ENCODE measurements around the gene ELMOD3.
"Not testable (repeated sequence)": the region's sequence is repeated elsewhere in the genome, so short reads cannot be mapped to it uniquely, and the experiment has no call there.

The ELMOD3 gene

GRCh38 chr2:85330839-85331636, 23.5 kb upstream of the ELMOD3 start:
- peaks cover 15% of the 10 kb centered on the region for H4K20me1 ChIP-seq (ENCODE audit: insufficient read depth, low read length, poor library complexity, severe bottlenecking)
- no peak overlapping the region for H3K4me2 ChIP-seq (ENCODE audit: low read depth, low read length, poor library complexity, severe bottlenecking)
- H3K9me2 ChIP-seq (replicated peaks; ENCODE audit: low read depth, low read length), result no peaks in the 10 kb centered on the region
- H3K27me3 ChIP-seq (ENCODE audit: insufficient read depth, low read length, poor library complexity, severe bottlenecking), result no peaks in the 10 kb centered on the region
- TF ChIP-seq EZH2phosphoT487 (IDR thresholded peaks at IDR 0.05; ENCODE audit: borderline replicate concordance) (no peak), CTCF (conservative IDR thresholded peaks at IDR 0.05; ENCODE audit: low read length) (no peak)
- H3F3A ChIP-seq (ENCODE audit: low read depth), result no peaks in the 10 kb centered on the region
- no peak overlapping the region for H3K9ac ChIP-seq (ENCODE audit: low read depth, low read length, poor library complexity, severe bottlenecking)
- H2AFZ ChIP-seq (ENCODE audit: low read length), result no peak overlapping the region
- no peaks in the 10 kb centered on the region for H3K36me3 ChIP-seq (ENCODE audit: insufficient read depth, low read length)
- peaks cover 27% of the 10 kb centered on the region for H3K79me2 ChIP-seq (ENCODE audit: insufficient read depth, low read length)
- H3K9me3 ChIP-seq (ENCODE audit: insufficient read depth, low read depth, low read length), result no peaks in the 10 kb centered on the region
- no peak overlapping the region for H3K4me3 ChIP-seq (ENCODE audit: low read length, poor library complexity, severe bottlenecking)
- H3K4me1 ChIP-seq (ENCODE audit: insufficient read depth, low read length, poor library complexity, severe bottlenecking), result peaks cover 8% of the 10 kb centered on the region

GRCh38 chr2:85333877-85334276, 20.7 kb upstream of the ELMOD3 start:
- not testable (repeated sequence) for H2AFZ ChIP-seq (ENCODE audit: low read length); H3K9ac ChIP-seq (ENCODE audit: low read depth, low read length, poor library complexity, severe bottlenecking); H3K4me3 ChIP-seq (ENCODE audit: low read length, poor library complexity, severe bottlenecking); H3K9me3 ChIP-seq (ENCODE audit: insufficient read depth, low read depth, low read length); H3K79me2 ChIP-seq (ENCODE audit: insufficient read depth, low read length); H3F3A ChIP-seq (ENCODE audit: low read depth); H3K4me1 ChIP-seq (ENCODE audit: insufficient read depth, low read length, poor library complexity, severe bottlenecking); H3K4me2 ChIP-seq (ENCODE audit: low read depth, low read length, poor library complexity, severe bottlenecking); H3K36me3 ChIP-seq (ENCODE audit: insufficient read depth, low read length); H4K20me1 ChIP-seq (ENCODE audit: insufficient read depth, low read length, poor library complexity, severe bottlenecking); H3K27me3 ChIP-seq (ENCODE audit: insufficient read depth, low read length, poor library complexity, severe bottlenecking); H3K9me2 ChIP-seq (replicated peaks; ENCODE audit: low read depth, low read length)

- Histone ChIP-seq H3F3A (ENCODE audit: low read depth) (no peaks in the 10 kb centered on the region), H3K27me3 (ENCODE audit: insufficient read depth, low read length, poor library complexity, severe bottlenecking) (no peaks in the 10 kb centered on the region), H4K20me1 (ENCODE audit: insufficient read depth, low read length, poor library complexity, severe bottlenecking) (no peaks in the 10 kb centered on the region), H3K9me3 (ENCODE audit: insufficient read depth, low read depth, low read length) (no peaks in the 10 kb centered on the region), H3K36me3 (ENCODE audit: insufficient read depth, low read length) (no peaks in the 10 kb centered on the region), H3K4me3 (ENCODE audit: low read length, poor library complexity, severe bottlenecking) (no peak overlapping the region), H2AFZ (ENCODE audit: low read length) (no peak overlapping the region), H3K4me2 (ENCODE audit: low read depth, low read length, poor library complexity, severe bottlenecking) (no peak overlapping the region), H3K4me1 (ENCODE audit: insufficient read depth, low read length, poor library complexity, severe bottlenecking) (no peaks in the 10 kb centered on the region), H3K9ac (ENCODE audit: low read depth, low read length, poor library complexity, severe bottlenecking) (no peak overlapping the region), H3K9me2 (replicated peaks; ENCODE audit: low read depth, low read length) (no peaks in the 10 kb centered on the region), H3K79me2 (ENCODE audit: insufficient read depth, low read length) (no peaks in the 10 kb centered on the region)
- no peak for TF ChIP-seq CTCF (conservative IDR thresholded peaks at IDR 0.05; ENCODE audit: low read length)
- no peak for TF ChIP-seq EZH2phosphoT487 (IDR thresholded peaks at IDR 0.05; ENCODE audit: borderline replicate concordance)
Observed at GRCh38 chr2:85334928-85335327, 19.6 kb upstream of the ELMOD3 start.
